Raji (cell line): ENCODE data around the gene LRMDA.

Experiments
- POLR2A ChIP-seq: IDR thresholded peaks from 2 replicates; pipeline ENCODE4 v1.6.1; 2011; ENCODE audit warnings: low read depth, low read length, control low read depth; ENCODE audit not compliant: insufficient read depth

LRMDA gene

DNA sequence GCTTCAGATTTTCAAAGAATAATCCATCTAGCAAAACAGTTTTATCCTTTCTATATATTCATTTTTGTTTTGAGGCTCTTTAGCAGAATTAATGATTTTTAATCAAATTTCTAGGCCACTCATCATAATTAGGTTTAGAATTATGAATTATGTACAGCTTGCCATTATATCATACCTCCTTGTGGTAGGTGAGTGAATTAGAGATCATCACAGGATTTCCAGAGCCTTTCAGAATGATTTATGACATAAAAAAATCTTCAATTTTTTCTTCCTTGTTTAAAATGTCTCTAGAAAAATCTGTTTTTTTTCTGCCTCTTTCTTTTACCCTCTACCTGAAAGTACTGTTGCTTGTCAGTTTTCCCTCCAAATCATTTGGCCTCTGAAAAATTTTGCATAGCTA lies 433.3 kb downstream of the LRMDA start:
- no peak for TF ChIP-seq POLR2A

DNA sequence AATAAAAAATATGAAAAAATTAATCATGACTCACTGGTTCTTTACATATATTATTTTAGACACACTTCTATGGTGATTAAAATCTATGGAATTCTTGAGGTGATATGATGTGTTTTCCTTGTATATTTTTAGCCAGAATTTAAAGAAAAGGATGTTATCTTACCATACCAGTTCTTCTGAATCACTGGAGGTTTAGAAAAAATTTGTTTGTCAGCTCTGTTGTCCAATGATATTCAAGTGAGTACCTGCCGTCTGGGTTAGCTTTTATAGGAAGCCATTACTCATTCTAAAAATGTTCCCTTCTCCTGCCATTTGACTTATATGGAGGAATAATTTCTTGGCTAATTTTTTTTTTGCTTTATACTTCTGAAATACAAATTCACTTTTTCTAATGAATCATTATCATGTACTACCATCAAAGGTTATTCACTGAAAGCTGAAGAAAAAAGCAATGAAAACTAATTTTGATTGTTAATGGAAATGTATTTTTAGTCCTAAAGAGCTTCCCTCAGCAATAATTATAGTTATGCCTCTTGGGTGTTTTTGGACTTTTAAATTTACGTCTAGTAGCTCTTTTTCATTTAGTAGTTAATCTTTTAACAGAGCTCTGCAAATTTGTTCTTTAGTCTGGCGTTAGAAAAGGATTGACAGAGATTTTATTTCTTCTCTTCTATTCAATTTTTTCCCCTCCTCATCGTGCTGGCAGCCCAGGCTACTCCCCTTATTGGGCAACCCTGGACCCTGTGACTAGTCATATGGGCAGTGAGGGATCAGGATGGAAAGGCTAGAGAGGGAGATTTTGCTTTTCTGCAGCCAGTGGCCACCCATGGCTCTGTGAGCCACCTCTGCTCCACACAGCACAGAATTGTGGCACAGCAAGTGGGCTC lies 434.2 kb downstream of the LRMDA start:
- no peak for TF ChIP-seq POLR2A

DNA sequence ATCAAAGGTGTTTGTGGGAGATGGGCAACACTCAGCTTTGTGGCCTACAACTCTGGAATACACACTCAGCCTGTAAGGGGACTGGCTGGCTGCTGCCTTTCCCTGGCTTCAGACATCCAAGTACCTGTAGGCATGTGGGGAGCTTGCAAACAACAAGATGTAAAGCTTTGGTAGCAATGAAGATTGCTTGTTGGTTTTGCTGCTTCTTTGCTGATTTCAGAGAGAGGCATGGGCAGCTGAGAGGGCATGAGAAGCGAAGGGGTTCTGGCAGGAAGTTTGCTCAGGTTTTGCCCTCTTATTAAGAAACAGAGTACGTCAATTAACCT lies 434.8 kb downstream of the LRMDA start:
- no peak for TF ChIP-seq POLR2A

DNA sequence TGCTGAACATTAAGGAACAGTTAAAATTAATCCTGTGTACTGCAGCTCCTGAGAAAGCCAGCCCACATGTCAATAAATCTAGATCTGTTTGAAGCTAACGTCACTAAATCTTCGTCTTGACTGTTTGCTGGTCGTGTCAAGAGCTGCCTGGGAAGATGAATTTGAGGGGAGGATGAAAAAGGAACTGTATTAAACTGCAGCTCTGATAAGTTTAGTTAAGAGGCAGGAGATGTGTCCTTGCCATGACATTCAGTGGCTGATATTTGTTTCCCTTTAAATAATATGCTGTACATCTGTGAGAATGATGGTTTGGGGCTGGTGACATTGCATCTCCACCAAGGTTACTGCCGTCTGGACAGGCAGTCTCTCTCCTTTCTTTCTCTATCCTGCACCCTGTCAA lies 435.3 kb downstream of the LRMDA start:
- TF ChIP-seq POLR2A: no peak

DNA sequence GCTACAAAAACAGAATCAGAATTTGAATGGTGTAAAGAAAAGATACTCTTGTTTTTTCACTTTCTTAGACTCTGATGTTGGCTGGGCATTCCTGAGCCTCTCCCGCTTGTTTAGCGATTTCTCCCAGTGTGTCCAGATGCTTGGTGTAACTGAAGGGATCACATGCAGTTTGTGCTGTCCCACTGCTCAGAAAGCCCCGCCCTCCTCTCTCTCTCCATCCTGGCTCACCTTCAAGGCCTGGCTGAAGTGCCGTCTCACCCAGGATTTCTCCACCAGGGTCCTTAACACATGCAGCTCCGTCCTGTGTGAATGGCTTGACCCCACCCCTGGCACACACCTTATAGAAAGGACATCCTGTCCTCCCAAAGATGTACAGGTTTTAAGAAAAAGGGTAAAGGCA lies 437.1 kb downstream of the LRMDA start:
- TF ChIP-seq POLR2A: no peak

DNA sequence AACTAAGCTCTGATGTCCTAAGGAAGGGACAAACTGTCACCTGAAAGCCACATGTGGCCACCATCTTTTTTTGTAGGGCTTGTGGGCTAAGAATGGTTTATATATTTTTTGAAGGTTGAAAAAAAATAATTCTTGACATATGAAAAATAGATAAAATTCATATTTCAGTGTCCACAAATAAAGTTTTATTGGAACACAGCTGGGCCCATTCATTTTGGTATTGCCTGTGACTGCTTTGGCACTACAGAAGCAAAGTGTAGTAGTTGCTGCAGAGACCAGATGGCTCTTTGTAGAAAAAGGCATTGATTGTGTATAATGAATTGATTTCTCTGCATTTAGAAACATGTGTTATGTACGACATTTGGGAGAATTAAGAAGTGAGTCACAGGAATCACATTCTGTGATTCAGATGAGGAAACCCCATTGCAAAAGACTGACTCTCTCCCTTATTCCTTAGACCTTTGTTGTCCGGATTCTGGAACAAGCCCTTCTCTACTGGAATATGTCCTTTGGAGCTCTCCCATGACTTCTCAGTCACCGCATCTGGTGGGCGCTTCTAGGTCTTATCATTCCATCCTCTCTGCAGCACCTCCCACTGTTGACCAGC lies 438.7 kb downstream of the LRMDA start:
- TF ChIP-seq POLR2A: no peak

DNA sequence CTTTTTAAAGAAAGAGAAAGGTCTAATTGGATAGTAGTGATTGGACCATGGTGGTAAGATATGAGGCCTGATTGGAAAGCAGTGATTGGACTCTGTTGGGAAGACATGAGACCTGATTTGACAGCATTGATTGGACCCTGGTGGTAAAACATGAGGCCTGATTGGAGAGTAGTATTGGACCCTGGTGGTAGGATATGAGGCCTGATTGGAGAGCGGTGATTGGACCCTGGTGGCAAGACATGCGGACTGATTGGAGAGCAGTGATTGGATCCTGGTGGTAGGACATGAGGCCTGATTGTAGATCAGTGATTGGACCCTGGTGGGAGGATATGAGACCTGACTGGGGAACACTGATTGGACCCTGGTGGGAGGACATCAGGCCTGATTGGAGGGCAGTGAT lies 444.3 kb downstream of the LRMDA start:
- TF ChIP-seq POLR2A: no peak

DNA sequence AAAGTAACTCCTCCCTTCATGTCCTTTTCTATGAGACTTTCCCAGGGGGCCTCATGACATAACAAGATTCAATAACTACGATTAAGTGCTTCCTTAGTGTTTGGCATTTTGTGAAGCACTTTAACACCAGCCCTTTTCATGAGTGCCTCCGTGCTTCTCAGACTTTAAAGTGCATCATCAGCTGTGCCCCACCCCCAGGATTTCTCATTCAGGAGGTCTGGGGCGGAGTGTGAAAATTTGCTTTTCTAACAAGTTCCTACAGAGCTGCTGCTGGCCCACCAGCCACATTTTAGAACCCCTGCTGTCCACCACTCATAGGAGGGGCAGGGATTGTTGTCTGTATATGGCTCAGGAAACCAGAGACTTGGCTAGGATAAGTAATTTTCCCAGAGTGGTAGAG lies 445.3 kb downstream of the LRMDA start:
- TF ChIP-seq POLR2A: no peak

DNA sequence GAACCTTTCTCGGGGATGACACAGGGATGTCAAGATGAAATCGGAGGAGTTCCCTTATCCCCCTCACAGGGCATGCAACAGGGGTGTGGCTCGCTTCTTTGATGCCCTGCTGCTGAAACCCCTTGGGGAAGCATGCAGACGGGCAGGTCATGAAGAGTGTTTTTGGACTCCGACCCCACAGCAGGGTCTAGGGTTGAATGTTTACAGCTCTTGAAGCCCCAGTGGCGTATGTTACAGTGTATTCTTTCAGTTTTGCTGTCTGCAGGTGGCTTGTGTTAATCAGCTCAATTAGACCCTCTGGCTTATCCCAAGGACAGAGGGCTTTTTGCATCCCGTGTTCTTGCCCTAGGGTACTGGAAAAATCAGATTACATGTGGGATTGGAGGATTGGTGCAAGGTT lies 446.5 kb downstream of the LRMDA start:
- no peak for TF ChIP-seq POLR2A

DNA sequence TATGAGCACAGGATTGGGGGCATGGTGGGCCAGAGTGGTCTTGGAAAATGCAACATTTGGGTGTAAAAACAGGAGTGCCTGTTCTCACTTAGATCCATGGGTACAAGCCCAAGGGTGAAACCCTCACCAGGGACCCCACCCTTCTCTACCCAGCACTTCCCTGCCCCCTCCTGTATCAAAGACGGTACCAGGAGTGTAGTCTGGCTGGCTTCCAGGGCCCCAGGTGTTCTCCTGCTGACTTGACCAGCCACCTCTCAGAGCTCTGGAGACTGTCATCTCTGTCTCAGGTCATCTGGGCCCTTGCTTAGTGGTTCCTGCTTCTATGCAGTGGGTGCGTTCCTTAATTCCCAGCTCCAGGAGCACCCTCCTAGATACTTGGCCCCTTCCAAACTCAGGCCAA lies 447.2 kb downstream of the LRMDA start:
- no peak for TF ChIP-seq POLR2A

DNA sequence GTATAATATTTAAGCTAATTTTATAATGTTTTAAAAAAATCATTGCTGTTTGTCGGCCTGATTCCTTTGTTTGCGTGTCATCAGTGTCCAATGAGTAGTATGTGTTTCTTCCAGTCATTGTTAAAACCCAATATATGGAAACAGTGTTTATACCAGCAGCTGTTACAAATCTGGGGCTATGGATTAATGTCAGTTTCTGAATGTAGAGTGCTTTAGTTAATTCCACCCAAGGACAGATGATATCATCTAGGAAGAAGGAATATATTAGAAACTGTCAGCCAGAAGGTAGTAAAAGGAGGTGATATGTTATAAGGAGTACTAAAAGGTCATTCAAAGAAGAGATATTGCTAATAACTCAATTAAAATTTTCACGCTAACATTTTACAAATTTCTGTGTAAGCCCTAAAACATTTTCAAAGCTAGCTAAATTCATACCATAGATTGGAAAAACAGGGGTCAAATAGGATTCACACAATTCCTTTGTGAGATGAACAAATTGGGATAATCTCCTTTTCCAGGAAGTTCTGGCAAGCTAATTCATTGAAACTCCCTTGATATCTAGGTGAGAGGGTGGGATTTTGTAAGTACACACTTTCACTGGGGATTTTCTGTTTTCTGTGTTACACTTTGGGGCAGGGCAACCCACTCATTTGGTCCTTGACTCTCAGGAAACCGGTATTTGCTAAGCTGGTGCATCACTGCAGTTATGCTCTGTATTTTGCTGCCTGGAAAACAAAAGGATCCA lies 448.8 kb downstream of the LRMDA start:
- TF ChIP-seq POLR2A: no peak

DNA sequence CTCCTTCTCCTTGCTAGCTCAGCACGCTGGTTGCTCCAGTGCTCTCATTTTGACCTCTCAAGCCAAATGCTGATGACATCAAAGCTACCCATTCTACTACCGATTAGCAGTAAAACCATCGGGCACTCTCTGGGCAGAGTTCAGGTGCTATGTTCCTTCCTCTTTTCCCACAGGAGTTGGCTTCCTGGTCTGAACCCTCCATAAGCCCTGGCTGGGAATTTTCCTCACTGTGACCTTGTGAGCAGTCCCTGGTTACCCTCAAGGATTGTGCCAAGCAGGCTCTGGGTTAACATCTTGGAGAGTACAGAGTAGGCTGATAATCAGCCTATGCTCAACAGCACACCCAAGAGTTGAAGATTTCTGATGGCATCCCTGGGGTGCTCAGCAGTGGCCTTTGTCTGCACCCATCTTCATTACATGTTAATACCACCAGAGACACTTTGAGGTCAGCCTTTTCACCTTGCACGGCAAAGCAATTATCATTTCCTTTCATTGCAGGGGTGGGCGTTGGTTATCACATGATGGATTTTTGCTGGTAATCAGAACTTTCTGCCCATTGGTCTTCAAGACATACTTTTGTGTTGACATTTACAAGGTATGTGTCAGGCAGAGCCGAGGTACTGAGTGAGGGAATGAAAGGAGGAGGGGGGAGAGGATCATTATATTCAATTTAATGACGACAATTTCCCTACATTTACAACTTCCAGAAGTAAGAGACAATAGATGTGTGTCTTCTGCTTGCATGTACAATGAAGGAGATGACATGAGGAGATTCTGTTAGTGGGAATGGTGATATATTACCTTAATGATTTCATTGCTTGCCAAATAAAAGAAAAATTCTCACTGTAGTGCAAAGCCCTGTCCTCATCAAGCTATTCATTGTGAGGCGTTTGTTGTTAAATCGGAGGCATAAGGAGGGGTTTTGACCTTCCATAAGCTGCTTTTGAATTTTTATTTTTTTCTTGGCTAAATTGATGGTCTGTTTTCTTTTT lies 452.0 kb downstream of the LRMDA start:
- no peak for TF ChIP-seq POLR2A

DNA sequence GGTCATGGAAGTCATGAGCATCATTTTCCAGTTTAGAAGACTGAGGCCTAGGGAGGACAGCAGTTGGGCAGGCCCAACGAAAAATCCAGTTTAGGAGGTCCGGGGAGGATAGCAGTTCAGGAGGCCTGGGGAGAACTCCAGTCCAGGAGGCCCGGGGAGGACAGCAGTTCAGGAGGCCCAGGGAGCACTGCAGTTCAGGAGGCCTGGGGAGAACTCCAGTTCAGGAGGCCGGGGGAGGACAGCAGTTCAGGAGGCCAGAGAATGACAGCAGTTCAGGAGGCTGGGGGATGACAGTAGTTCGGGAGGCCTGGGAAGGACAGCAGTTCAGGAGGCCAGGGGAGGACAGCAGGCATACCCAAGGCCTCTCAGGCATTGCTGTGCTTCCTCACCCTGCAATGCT lies 453.4 kb downstream of the LRMDA start:
- no peak for TF ChIP-seq POLR2A

DNA sequence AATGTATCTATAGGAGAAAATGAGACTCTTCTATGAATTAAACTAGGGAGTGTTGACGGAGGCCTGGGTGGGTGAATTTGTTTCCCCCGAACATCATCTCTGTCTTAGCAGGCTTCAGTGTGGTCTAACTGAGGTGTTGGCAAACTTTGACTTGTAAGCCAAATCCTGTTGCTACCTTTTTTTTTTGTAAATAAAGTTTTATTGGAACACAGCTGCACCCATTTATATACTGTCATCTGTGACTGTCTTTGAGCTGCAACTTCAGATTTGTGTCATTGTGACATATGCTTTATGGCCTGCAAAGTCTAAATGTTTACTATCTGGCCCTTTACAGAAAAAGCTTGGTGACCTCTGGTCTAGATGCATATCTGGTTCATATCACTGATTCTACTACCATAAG lies 455.9 kb downstream of the LRMDA start:
- no peak for TF ChIP-seq POLR2A

DNA sequence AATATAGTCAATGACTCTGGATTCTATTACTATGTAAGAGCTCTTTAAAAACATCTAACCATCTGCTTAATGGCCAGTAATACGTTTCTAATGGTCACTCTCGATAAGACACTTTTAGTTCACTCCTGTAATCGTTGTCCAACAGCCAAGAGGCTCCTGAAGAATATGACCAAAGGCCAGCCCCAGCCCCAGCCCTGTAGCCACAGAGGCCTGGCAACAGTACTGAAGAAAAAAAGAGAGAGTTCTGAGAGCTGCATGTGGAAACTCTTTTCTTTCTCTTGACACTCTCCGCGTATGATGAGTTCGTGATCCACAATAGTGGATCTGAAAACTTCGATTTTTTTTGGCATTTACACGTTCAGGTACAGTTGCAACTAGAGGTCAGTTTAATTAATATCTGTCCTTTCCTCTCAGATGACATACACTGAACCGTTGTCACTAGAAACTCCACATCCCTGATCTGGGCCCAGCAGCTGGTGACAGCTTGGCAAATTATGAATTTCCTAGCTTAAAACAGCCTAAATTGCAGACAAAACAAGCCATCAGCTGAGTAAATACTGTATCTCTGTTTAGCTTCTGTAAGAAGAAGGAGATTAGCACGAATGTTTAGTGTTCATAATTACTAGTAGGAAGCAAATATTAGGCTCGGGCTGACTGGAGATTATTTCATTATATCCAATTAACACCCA lies 456.7 kb downstream of the LRMDA start:
- TF ChIP-seq POLR2A: no peak

DNA sequence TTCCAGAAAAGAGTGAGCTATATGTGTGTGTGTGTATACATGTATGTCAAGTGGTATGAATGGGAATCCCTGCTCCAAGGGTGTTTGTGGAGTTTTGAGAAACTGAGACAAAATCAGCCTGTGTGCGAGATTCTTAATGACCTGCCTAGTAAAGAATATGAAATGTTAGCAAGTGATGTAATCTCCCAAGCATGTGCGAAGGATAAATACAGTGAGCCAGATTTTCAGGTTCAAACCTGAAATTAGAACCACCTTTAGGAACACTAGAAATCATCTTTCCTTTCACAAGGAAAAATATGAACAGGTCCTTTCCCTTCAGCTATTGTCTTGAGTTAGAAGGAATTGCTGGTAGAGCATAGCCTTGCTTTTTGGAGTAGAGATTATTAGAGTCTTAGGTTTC lies 457.6 kb downstream of the LRMDA start:
- no peak for TF ChIP-seq POLR2A
